Uterus (tissue), 4 donors: Measurements from ENCODE around the gene EPHA7. TPM values are rescaled to one million over a fixed set of nuclear protein-coding genes. Genes with fewer than 3 reads are reported as not detected.

Source experiments
- DNase-seq, 2 donors: peaks; one replicate each; pipeline ENCODE4 v3.0.0-alpha.2; 2019 to 2020
- H3K27ac ChIP-seq, 2 donors: fragments of 200-600 bp; sonication (generic); 1 replicate in 1 of 2; 2 replicates in 1 of 2; pipeline ENCODE4 v1.5.1; 2016 to 2018
- H3K27me3 ChIP-seq, 2 donors: fragments of 200-600 bp; sonication (generic); one replicate each; pipeline ENCODE4 v1.5.1; 2018 to 2019; ENCODE audit warnings: control low read depth in 1 of 2
- H3K36me3 ChIP-seq, 2 donors: fragments of 200-600 bp; sonication (generic); one replicate each; pipeline ENCODE4 v1.5.1; 2019; ENCODE audit warnings: control low read depth in 1 of 2
- H3K4me1 ChIP-seq, 2 donors: fragments of 200-600 bp; sonication (generic); one replicate each; pipeline ENCODE4 v1.5.1; 2018 to 2019; ENCODE audit warnings: control low read depth in 1 of 2
- H3K4me3 ChIP-seq, 2 donors: fragments of 200-600 bp; sonication (generic); 1 replicate in 1 of 2; 2 replicates in 1 of 2; pipeline ENCODE4 v1.5.1; 2018 to 2019; ENCODE audit warnings: mild to moderate bottlenecking in 1 of 2
- H3K9me3 ChIP-seq, 2 donors: fragments of 200-600 bp; sonication (generic); one replicate each; pipeline ENCODE4 v1.5.1; 2019; ENCODE audit warnings: control low read depth in 1 of 2
- POLR2A ChIP-seq, 2 donors: fragments of 450-650 bp; IDR thresholded peaks; one replicate each; pipeline ENCODE4 v1.6.1; 2016; ENCODE audit warnings: antibody characterized with exemption in 2 of 2, mild to moderate bottlenecking in 1 of 2, moderate library complexity in 1 of 2
- intact Hi-C: fragments of 100-400 bp; cut with DNase I; formaldehyde crosslinking; loops from one replicate; pipeline ENCODE4 v1.15.1; 2023; ENCODE audit warnings: low total_unique reads
- total RNA-seq, 4 donors: library from RNA; depleted of rRNA in 3 of 4; stranded (reverse); fragments of >200 nt in 3 of 4; gene quantifications; one replicate each; pipeline versions ENCODE4 v1.1.0 to v1.2.4, GENCODE V29; 2014 to 2023
- TF ChIP-seq, protein P1 (sequence below), 4 experiments: fragments of 200-600 bp in 2 of 4; fragments of 450-650 bp in 2 of 4; sonication (generic) in 2 of 4; IDR thresholded peaks; one replicate each; pipeline ENCODE4 v1.5.1; 2016 to 2019; ENCODE audit warnings: antibody characterized with exemption in 4 of 4, mild to moderate bottlenecking in 2 of 4, moderate library complexity in 1 of 4
- donor health status: DM: yes; HTN: yes; CAD: no.

Gene EPHA7
- total RNA-seq, 4 donors from 2014 or later = 0.77 to 46.8 (median 2.1) TPM

DNA sequence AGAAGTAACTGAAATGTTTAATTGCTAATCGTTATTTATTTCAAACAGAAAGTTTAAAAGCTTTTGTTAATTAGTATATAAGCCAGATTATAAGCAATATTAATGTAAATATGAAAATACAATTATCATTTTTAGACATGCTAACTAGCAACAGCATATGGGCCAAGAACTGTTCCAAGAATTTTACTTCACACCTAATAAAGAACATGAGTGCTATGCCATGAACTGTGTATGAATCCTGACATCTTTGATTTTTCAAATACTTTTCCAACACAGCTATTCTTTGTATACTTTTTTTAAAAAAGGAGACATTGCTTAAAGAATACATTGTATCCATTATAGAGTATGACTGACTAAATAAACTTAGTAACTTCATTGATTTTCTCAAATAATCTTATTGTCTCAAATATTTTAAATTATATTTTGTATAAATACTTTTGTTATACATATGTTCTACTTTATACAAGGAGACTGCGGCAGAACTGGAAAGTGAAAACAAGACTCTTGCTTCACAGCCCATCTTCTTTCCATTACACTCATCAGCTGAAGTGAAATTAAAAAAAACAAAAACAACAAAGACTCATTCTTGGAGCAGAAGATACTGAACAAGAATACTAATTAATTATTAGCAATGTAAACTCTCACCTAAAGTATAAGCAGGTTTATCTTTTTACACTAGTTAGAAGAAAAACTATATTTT is 89.9 kb downstream of the EPHA7 start:
- Histone ChIP-seq H3K27ac (no peak overlapping the region), H3K4me1 (no peaks in the 10 kb centered on the region), H3K27me3 (no peaks in the 10 kb centered on the region), H3K9me3 (no peaks in the 10 kb centered on the region), H3K4me3 (no peak overlapping the region), H3K36me3 (no peaks in the 10 kb centered on the region)
- TF ChIP-seq, protein P1, sequence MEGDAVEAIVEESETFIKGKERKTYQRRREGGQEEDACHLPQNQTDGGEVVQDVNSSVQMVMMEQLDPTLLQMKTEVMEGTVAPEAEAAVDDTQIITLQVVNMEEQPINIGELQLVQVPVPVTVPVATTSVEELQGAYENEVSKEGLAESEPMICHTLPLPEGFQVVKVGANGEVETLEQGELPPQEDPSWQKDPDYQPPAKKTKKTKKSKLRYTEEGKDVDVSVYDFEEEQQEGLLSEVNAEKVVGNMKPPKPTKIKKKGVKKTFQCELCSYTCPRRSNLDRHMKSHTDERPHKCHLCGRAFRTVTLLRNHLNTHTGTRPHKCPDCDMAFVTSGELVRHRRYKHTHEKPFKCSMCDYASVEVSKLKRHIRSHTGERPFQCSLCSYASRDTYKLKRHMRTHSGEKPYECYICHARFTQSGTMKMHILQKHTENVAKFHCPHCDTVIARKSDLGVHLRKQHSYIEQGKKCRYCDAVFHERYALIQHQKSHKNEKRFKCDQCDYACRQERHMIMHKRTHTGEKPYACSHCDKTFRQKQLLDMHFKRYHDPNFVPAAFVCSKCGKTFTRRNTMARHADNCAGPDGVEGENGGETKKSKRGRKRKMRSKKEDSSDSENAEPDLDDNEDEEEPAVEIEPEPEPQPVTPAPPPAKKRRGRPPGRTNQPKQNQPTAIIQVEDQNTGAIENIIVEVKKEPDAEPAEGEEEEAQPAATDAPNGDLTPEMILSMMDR (IDR thresholded peaks at IDR 0.05) = no peak
- no peak for TF ChIP-seq POLR2A (IDR thresholded peaks at IDR 0.05)
- intact Hi-C loops = no loop called here
- DNase-seq = no peak

GRCh38 chr6:93327857-93328256 is 91.5 kb downstream of the EPHA7 start:
- no peak for DNase-seq
- H3K4me1 ChIP-seq = no peaks in the 10 kb centered on the region
- no peak overlapping the region for H3K4me3 ChIP-seq
- TF ChIP-seq, protein P1 (IDR thresholded peaks at IDR 0.05) = no peak
- TF ChIP-seq POLR2A (IDR thresholded peaks at IDR 0.05) = no peak
- no peaks in the 10 kb centered on the region for H3K36me3 ChIP-seq
- no peak overlapping the region for H3K27ac ChIP-seq
- no peaks in the 10 kb centered on the region for H3K27me3 ChIP-seq
- intact Hi-C loops = no loop called here
- no peaks in the 10 kb centered on the region for H3K9me3 ChIP-seq

- H3K27ac ChIP-seq = no peak overlapping the region
- no peaks in the 10 kb centered on the region for H3K27me3 ChIP-seq
- H3K36me3 ChIP-seq = no peaks in the 10 kb centered on the region
- no peak for DNase-seq
- TF ChIP-seq, protein P1 (IDR thresholded peaks at IDR 0.05) = no peak
- no peak for TF ChIP-seq POLR2A (IDR thresholded peaks at IDR 0.05)
- no peaks in the 10 kb centered on the region for H3K4me1 ChIP-seq
- H3K4me3 ChIP-seq = no peak overlapping the region
- intact Hi-C loops = no loop called here
- H3K9me3 ChIP-seq = no peaks in the 10 kb centered on the region
Observed at GRCh38 chr6:93325761-93326160, 93.6 kb downstream of the EPHA7 start.

DNA sequence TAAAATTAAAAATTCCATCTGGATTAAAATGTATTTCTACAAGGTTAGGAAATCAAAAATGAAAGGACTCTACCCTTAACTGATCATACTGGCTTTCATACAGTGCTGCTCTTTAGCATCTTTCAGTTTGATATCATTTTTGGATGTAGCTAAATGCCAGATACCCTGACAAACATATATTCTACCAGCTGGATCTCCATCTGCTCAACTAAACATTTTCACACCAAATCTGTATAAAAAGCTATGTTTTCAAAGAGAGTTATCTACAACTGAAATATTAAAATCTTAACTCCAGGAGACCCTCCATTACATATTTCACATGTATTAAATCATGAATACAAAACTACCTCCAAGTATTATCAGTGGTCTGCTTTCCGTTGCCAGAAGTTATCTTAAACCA is 95.7 kb downstream of the EPHA7 start:
- no peak for DNase-seq
- H3K9me3 ChIP-seq = no peaks in the 10 kb centered on the region
- no peak overlapping the region for H3K27ac ChIP-seq
- H3K4me1 ChIP-seq = no peaks in the 10 kb centered on the region
- H3K27me3 ChIP-seq = no peaks in the 10 kb centered on the region
- no peak overlapping the region for H3K4me3 ChIP-seq
- TF ChIP-seq POLR2A (IDR thresholded peaks at IDR 0.05) = no peak
- TF ChIP-seq, protein P1 (IDR thresholded peaks at IDR 0.05) = no peak
- intact Hi-C loops = no loop called here
- H3K36me3 ChIP-seq = no peaks in the 10 kb centered on the region

- Histone ChIP-seq H3K27ac (no peak overlapping the region), H3K4me1 (no peaks in the 10 kb centered on the region), H3K9me3 (no peaks in the 10 kb centered on the region), H3K27me3 (no peaks in the 10 kb centered on the region), H3K36me3 (no peaks in the 10 kb centered on the region), H3K4me3 (no peak overlapping the region)
- TF ChIP-seq, protein P1 (IDR thresholded peaks at IDR 0.05) = no peak
- TF ChIP-seq POLR2A (IDR thresholded peaks at IDR 0.05) = no peak
- intact Hi-C loops = no loop called here
- no peak for DNase-seq
Observed at GRCh38 chr6:93322651-93323050, 96.7 kb downstream of the EPHA7 start.
